Common myeloid progenitor, CD34-positive (primary cell): Measurements from ENCODE around the gene DCAF17.

Source experiments
- CTCF ChIA-PET: fragments of 350-600 bp; sonication (Branson Sonifier 250); formaldehyde crosslinking; loops from one replicate; lab custom pipeline; 2021; ENCODE audit warnings: antibody characterized with exemption; lab: Charles Lee
- POLR2A ChIA-PET: fragments of 350-600 bp; sonication (Branson Sonifier 250); formaldehyde crosslinking; loops from one replicate; lab custom pipeline; 2021; ENCODE audit warnings: antibody characterized with exemption; lab: Charles Lee
- DNase-seq, 3 donors: peaks; one replicate each; pipeline versions ENCODE4 v3.0.0 to v3.0.0-alpha.2; 2013
- H3K27ac ChIP-seq, 2 experiments: 1 replicate in 1 of 2; 2 replicates in 1 of 2; pipeline ENCODE4 v1.7.0; 2013; ENCODE audit warnings: inconsistent platforms in 2 of 2, low read length in 2 of 2, mild to moderate bottlenecking in 2 of 2, low read depth in 1 of 2, moderate library complexity in 1 of 2; ENCODE audit not compliant: severe bottlenecking in 2 of 2, insufficient read depth in 1 of 2, poor library complexity in 1 of 2
- H3K27me3 ChIP-seq, 5 experiments: replicated peaks in 2 of 5; 1 replicate in 3 of 5; 2 replicates in 2 of 5; pipeline versions ENCODE4 v1.6.1 to v1.7.0; 2013; ENCODE audit warnings: low read length in 4 of 5, mild to moderate bottlenecking in 2 of 5, moderate library complexity in 2 of 5, inconsistent platforms in 1 of 5; ENCODE audit not compliant: insufficient read depth in 5 of 5, control insufficient read depth in 4 of 5
- H3K36me3 ChIP-seq, 4 experiments: 1 replicate in 2 of 4; 2 replicates in 2 of 4; pipeline versions ENCODE4 v1.6.1 to v1.7.0; 2013; ENCODE audit warnings: low read length in 3 of 4, control low read depth in 1 of 4, mild to moderate bottlenecking in 1 of 4; ENCODE audit not compliant: control insufficient read depth in 4 of 4, insufficient read depth in 4 of 4
- H3K4me1 ChIP-seq, 4 experiments: 1 replicate in 3 of 4; 2 replicates in 1 of 4; pipeline versions ENCODE4 v1.6.1 to v1.7.1; 2013; ENCODE audit warnings: low read length in 3 of 4, mild to moderate bottlenecking in 3 of 4, control low read depth in 1 of 4, inconsistent platforms in 1 of 4, moderate library complexity in 1 of 4; ENCODE audit not compliant: control insufficient read depth in 4 of 4, insufficient read depth in 4 of 4; ENCODE audit errors: control extremely low read depth in 1 of 4
- H3K4me3 ChIP-seq, 7 experiments: 1 replicate in 4 of 7; 2 replicates in 3 of 7; pipeline versions ENCODE4 v1.5.1 to v1.7.0; 2013; ENCODE audit warnings: mild to moderate bottlenecking in 7 of 7, low read length in 6 of 7, moderate library complexity in 6 of 7, inconsistent platforms in 2 of 7, low read depth in 2 of 7, control low read depth in 1 of 7; ENCODE audit not compliant: insufficient read depth in 4 of 7, control insufficient read depth in 1 of 7; ENCODE audit errors: extremely low read depth in 1 of 7
- H3K9me3 ChIP-seq, 5 experiments: 1 replicate in 4 of 5; 2 replicates in 1 of 5; pipeline versions ENCODE4 v1.6.1 to v1.7.1; 2013; ENCODE audit warnings: low read length in 4 of 5, mild to moderate bottlenecking in 2 of 5, inconsistent platforms in 1 of 5, low read depth in 1 of 5, moderate library complexity in 1 of 5; ENCODE audit not compliant: control insufficient read depth in 4 of 5, insufficient read depth in 2 of 5; ENCODE audit errors: control extremely low read depth in 1 of 5
- WGBS: methylation state at CpG from one replicate; pipeline ENCODE4 v1.1.5; 2013; ENCODE audit not compliant: insufficient coverage; 5-methylcytosine and 5-hydroxymethylcytosine counted together

DCAF17 gene

GRCh38 chr2:171430516-171431410 lies 3.3 kb upstream of the DCAF17 start:
- ChIA-PET POLR2A (no interaction called here), CTCF (interaction anchor here (0.7 to 1.9 kb wide), 5 partner anchors 10 to 586 kb away, joined by 3 to 7 read pairs (median 3); partner anchors contain the start of gene GORASP2)
- no peak overlapping the region for H3K27ac ChIP-seq
- H3K4me3 ChIP-seq = peak overlapping the region in 1 of 7 experiments; percentile 33
- peaks cover 8 to 25% (median 15%) of the 10 kb centered on the region in 4 experiments for H3K4me1 ChIP-seq
- WGBS = 100% methylated on average over 6 of the region's 7 CpGs
- no peaks in the 10 kb centered on the region for H3K27me3 ChIP-seq
- peak in 2 of 3 donors; percentile 61 to 68 for DNase-seq
- peaks cover 0 to 15% (median 4%) of the 10 kb centered on the region in 4 experiments for H3K36me3 ChIP-seq
- peaks cover 2 to 23% (median 8%) of the 10 kb centered on the region in 5 experiments for H3K9me3 ChIP-seq

- CTCF ChIA-PET = interaction anchor here (0.7 to 1.9 kb wide), 5 partner anchors 11 to 503 kb away, joined by 3 to 7 read pairs (median 3); partner anchors contain the start of gene GORASP2
- POLR2A ChIA-PET = no interaction called here
- H3K27ac ChIP-seq = no peak overlapping the region
- 100% methylated on average over 4 of the region's 9 CpGs for WGBS
- peaks cover 8 to 25% (median 15%) of the 10 kb centered on the region in 4 experiments for H3K4me1 ChIP-seq
- peaks cover 5 to 18% (median 8%) of the 10 kb centered on the region in 4 experiments for H3K36me3 ChIP-seq
- no peak for DNase-seq
- H3K27me3 ChIP-seq = no peaks in the 10 kb centered on the region
- peaks cover 0 to 25% (median 6%) of the 10 kb centered on the region in 5 experiments for H3K9me3 ChIP-seq
- no peak overlapping the region for H3K4me3 ChIP-seq
Observed at GRCh38 chr2:171431677-171432167, 2.3 kb upstream of the DCAF17 start.

- peak overlapping the region in 1 of 2 experiments; percentile 82 for H3K27ac ChIP-seq
- peak overlapping the region in 2 of 7 experiments; percentile 83 to 91 for H3K4me3 ChIP-seq
- DNase-seq = no peak
- 82% methylated on average over 4 of the region's 4 CpGs for whole genome bisulfite sequencing
- ChIA-PET POLR2A (no interaction called here), CTCF (interaction anchor here (1.1 to 1.3 kb wide), 3 partner anchors 14 to 466 kb away, joined by 3 to 7 read pairs (median 3); no protein-coding TSS in a partner anchor)
- peaks cover 4 to 23% (median 10%) of the 10 kb centered on the region in 4 experiments for H3K36me3 ChIP-seq
- H3K9me3 ChIP-seq = peaks cover 0 to 23% (median 6%) of the 10 kb centered on the region in 5 experiments
- no peaks in the 10 kb centered on the region for H3K27me3 ChIP-seq
- peaks cover 8 to 25% (median 15%) of the 10 kb centered on the region in 4 experiments for H3K4me1 ChIP-seq
Observed at GRCh38 chr2:171432206-171432968, 1.6 kb upstream of the DCAF17 start.

GRCh38 chr2:171432969-171433762 lies 860 bp upstream of the DCAF17 start:
- 33% methylated on average over 14 of the region's 20 CpGs for WGBS

GRCh38 chr2:171433763-171434012 lies 338 bp upstream of the DCAF17 start, which contains the start of gene METTL8:
Gene METTL8, minus strand, starts transcription at chr2:171433990. Its CDS starts 41,805 bp downstream, at chr2:171392185.
- no peaks in the 10 kb centered on the region for H3K27me3 ChIP-seq
- ChIA-PET CTCF (interaction anchor here (1.0 to 1.3 kb wide), 3 partner anchors 13 to 467 kb away, joined by 3 to 5 read pairs (median 3); no protein-coding TSS in a partner anchor), POLR2A (interaction anchor here (0.6 to 1.3 kb wide), 4 partner anchors 88 to 417 kb away, joined by 3 to 4 read pairs (median 3); partner anchors contain the start of gene CYBRD1)
- peaks cover 0 to 23% (median 6%) of the 10 kb centered on the region in 5 experiments for H3K9me3 ChIP-seq
- peak within 1 kb of the TSS; percentile 77 to 91 (median 83) for H3K4me3 ChIP-seq
- H3K4me1 ChIP-seq = peaks cover 8 to 25% (median 15%) of the 10 kb centered on the region in 4 experiments
- DNase-seq = no peak
- H3K36me3 ChIP-seq = peaks cover 4 to 31% (median 16%) of the 10 kb centered on the region in 4 experiments
- WGBS = 1% methylated on average over 15 of the region's 15 CpGs
- peak within 1 kb of the TSS; percentile 70 to 89 for H3K27ac ChIP-seq

More at GRCh38 chr2:171432969-171433762, 860 bp upstream of the DCAF17 start:
- Histone ChIP-seq H3K9me3 (peaks cover 0 to 23% (median 6%) of the 10 kb centered on the region in 5 experiments), H3K27ac (peak overlapping the region; percentile 21 to 82), H3K36me3 (peaks cover 2 to 29% (median 13%) of the 10 kb centered on the region in 4 experiments), H3K27me3 (no peaks in the 10 kb centered on the region), H3K4me3 (peak overlapping the region; percentile 77 to 91 (median 83)), H3K4me1 (peaks cover 8 to 25% (median 15%) of the 10 kb centered on the region in 4 experiments)
- DNase-seq = peak; percentile 27 to 79 (median 69)
- ChIA-PET POLR2A (interaction anchor here (0.6 to 1.3 kb wide), 4 partner anchors 89 to 416 kb away, joined by 3 to 4 read pairs (median 3); partner anchors contain the start of gene CYBRD1), CTCF (interaction anchor here (1.0 to 1.3 kb wide), 3 partner anchors 13 to 467 kb away, joined by 3 to 7 read pairs (median 5); no protein-coding TSS in a partner anchor)

- Histone ChIP-seq H3K36me3 (peaks cover 11 to 47% (median 31%) of the 10 kb centered on the region in 4 experiments), H3K27ac (no peak overlapping the region), H3K4me1 (peaks cover 8 to 25% (median 15%) of the 10 kb centered on the region in 4 experiments), H3K9me3 (peaks cover 0 to 6% (median 1%) of the 10 kb centered on the region in 5 experiments), H3K4me3 (no peak overlapping the region), H3K27me3 (no peaks in the 10 kb centered on the region)
- CTCF ChIA-PET = no interaction called here
- POLR2A ChIA-PET = no interaction called here
- peak in 1 of 3 donors; percentile 38 for DNase-seq
- no CpG with 5 or more reads among the region's 1 CpG for WGBS
Observed at GRCh38 chr2:171436307-171436706, 2.3 kb downstream of the DCAF17 start.
